A549 (cell line): Measurements from ENCODE around the gene METAP2.

Experiments
- BCL3 ChIP-seq: fragments of >200 bp; sonication (Bioruptor Twin); formaldehyde crosslinking; IDR thresholded peaks from 3 replicates; pipeline ENCODE4 v1.6.1; 2016
- CEBPB ChIP-seq, 2 experiments: fragments of >200 bp in 1 of 2; sonication (Bioruptor Twin) in 1 of 2; formaldehyde crosslinking in 1 of 2; IDR thresholded peaks; 2 replicates each; pipeline ENCODE4 v1.6.1; 2012 to 2016
- CTCF ChIP-seq: fragments of >200 bp; sonication (Bioruptor Twin); formaldehyde crosslinking; IDR thresholded peaks from 3 replicates; pipeline ENCODE4 v1.5.1; 2016
- HDAC2 ChIP-seq: fragments of 200-600 bp; sonication (generic); IDR thresholded peaks from 2 replicates; pipeline ENCODE4 v1.6.1; 2016
- MAX ChIP-seq: IDR thresholded peaks from 2 replicates; pipeline ENCODE4 v1.6.1; 2012
- POLR2A ChIP-seq: IDR thresholded peaks from 2 replicates; pipeline ENCODE4 v1.6.1; 2012; ENCODE audit warnings: mild to moderate bottlenecking, low read length
- RAD21 ChIP-seq, 2 experiments: fragments of >200 bp in 1 of 2; sonication (Bioruptor Twin) in 1 of 2; formaldehyde crosslinking in 1 of 2; IDR thresholded peaks in 1 of 2; conservative IDR thresholded peaks in 1 of 2; 2 replicates in 1 of 2; 3 replicates in 1 of 2; pipeline ENCODE4 v1.6.1; 2012 to 2018; ENCODE audit warnings: inconsistent platforms in 1 of 2
- REST ChIP-seq: fragments of 200-600 bp; sonication (generic); IDR thresholded peaks from 2 replicates; pipeline ENCODE4 v1.6.1; 2016; ENCODE audit warnings: antibody characterized with exemption, mild to moderate bottlenecking, moderate library complexity

- TF ChIP-seq RAD21 (conservative IDR thresholded peaks at IDR 0.05 in 1 of 2, IDR thresholded peaks at IDR 0.05 in 1 of 2) (no peak), CEBPB (IDR thresholded peaks at IDR 0.05) (no peak), REST (no peak), CTCF (no peak), POLR2A (no peak), HDAC2 (no peak), MAX (no peak), BCL3 (no peak)
Observed at GRCh38 chr12:95545303-95545702, 71.4 kb downstream of the METAP2 start.
